ENCODE measurements around the gene CRACR2B. TPM values are rescaled to one million over a fixed set of nuclear protein-coding genes. Genes with fewer than 3 reads are reported as not detected.

The CRACR2B gene
- total and polyA plus RNA-seq, 2 of the 13 experiments (the other 11 are each of a cell fraction or from before 2014, with no cell fraction given), result 14.9 to 21.0 TPM

- in situ Hi-C loops (cut with HindIII; ENCODE audit: extremely low pct_ligation_motif_present, low pct_unique_long_range_greater_than_20kb), result no loop called here
- Histone ChIP-seq H3K79me2 (ENCODE audit: insufficient read depth, low read length) (no peaks in the 10 kb centered on the region), H2AFZ (ENCODE audit: low read length) (no peak overlapping the region), H3K4me3 (replicated peaks in 1 of 3; ENCODE audit: insufficient read depth in 1 of 3, low read depth in 2 of 3, low read length in 3 of 3) (no peak overlapping the region), H3K4me2 (ENCODE audit: low read depth, low read length) (no peak overlapping the region), H3K36me3 (replicated peaks in 1 of 2; ENCODE audit: control insufficient read depth in 1 of 2, insufficient read depth in 2 of 2, low read length in 2 of 2) (peaks cover 0 to 3% of the 10 kb centered on the region in 2 experiments; a peak in 2 of 5 replicates), H3K4me1 (ENCODE audit: insufficient read depth, low read length) (no peaks in the 10 kb centered on the region), H3K27ac (ENCODE audit: extremely low read length, insufficient read depth, low read length) (no peak overlapping the region), H3K9ac (ENCODE audit: insufficient read depth, low read depth, low read length) (no peak overlapping the region), H4K20me1 (ENCODE audit: insufficient read depth, low read length) (no peaks in the 10 kb centered on the region; the same call in 1 of the 2 replicates), H3K9me3 (ENCODE audit: low read length) (no peaks in the 10 kb centered on the region), H3K27me3 (ENCODE audit: control insufficient read depth in 1 of 2, insufficient read depth in 2 of 2, low read length in 2 of 2) (no peaks in the 10 kb centered on the region)
- POLR2A ChIA-PET, result interaction anchor here (1.3 kb wide), 1 partner anchor 18 kb away, joined by 3 read pairs; no protein-coding TSS in a partner anchor
- 93% methylated on average over 11 of the region's 12 CpGs for WGBS (ENCODE audit: low lambda C conversion rate)
- BruUV-seq (replicated peaks), result no TSS peak
- ATAC-seq (no peak), DNase-seq (ENCODE audit: low spot score) (no peak), FAIRE-seq (no peak)
- TF ChIP-seq ZNF496 (CRISPR knock-in tag; IDR thresholded peaks at IDR 0.05; ENCODE audit: insufficient replicate concordance) (no peak), ZC3H13 (CRISPR knock-in tag; IDR thresholded peaks at IDR 0.05) (peak; percentile 39; the same call in 1 of the 2 replicates)
- CTCF ChIA-PET (ENCODE audit: low intra/inter-chr PET ratio, low total read pairs), result no interaction called here
- intact Hi-C loops (cut with micrococcal nuclease; ENCODE audit: unreplicated experiment), result no loop called here
Observed at GRCh38 chr11:862696-863022, 34.9 kb downstream of the CRACR2B start.

DNA sequence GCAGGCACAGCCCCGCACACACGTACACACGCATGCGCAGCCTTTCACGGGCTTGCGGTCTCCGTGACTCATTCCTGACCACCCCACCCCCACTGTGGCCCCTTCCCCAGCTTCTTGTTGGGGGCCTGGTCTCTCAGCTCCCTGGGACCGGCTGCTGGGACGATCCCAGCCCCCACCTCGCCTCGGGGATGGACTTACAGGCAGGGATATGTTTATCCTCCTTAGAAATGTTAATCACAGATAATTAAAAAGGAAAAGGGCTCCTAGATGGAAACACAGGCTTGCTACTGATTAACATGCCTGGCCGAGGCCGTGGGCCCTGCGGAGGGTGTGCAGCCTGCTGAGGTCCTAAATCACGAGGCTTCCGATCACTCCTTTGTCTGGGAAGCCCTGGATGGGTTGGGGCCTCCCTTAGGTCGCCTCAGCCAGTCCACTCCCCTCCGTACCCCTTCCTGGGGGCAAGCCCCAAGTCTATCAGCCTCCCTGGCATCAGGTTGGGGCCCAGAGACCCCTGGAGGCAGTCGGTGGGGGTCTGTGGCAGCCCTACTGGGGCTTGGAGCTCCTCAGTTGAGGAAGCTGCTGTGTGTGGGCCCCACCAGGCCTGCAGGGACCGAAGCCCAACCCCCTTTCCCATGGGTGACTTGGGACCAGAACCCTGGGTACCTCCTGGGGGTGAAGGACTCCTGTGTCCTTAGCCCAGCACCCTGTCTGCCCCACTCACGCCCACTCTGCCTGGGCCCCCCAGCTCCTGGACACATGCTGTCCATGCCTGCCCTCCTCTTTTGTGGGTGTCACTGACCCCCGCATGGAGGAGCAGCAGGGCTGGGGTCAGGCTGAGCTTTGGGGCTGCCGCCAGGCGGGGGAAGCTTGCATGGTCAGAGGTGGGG, 35.5 kb downstream of the CRACR2B start:
- Histone ChIP-seq H3K9me3 (ENCODE audit: low read length) (no peaks in the 10 kb centered on the region), H3K27ac (ENCODE audit: extremely low read length, insufficient read depth, low read length) (no peak overlapping the region), H3K4me1 (ENCODE audit: insufficient read depth, low read length) (no peaks in the 10 kb centered on the region), H3K27me3 (ENCODE audit: control insufficient read depth in 1 of 2, insufficient read depth in 2 of 2, low read length in 2 of 2) (no peaks in the 10 kb centered on the region), H3K4me3 (replicated peaks in 1 of 3; ENCODE audit: insufficient read depth in 1 of 3, low read depth in 2 of 3, low read length in 3 of 3) (no peak overlapping the region), H3K9ac (ENCODE audit: insufficient read depth, low read depth, low read length) (no peak overlapping the region), H3K79me2 (ENCODE audit: insufficient read depth, low read length) (no peaks in the 10 kb centered on the region), H4K20me1 (ENCODE audit: insufficient read depth, low read length) (no peaks in the 10 kb centered on the region), H3K4me2 (ENCODE audit: low read depth, low read length) (no peak overlapping the region), H3K36me3 (replicated peaks in 1 of 2; ENCODE audit: control insufficient read depth in 1 of 2, insufficient read depth in 2 of 2, low read length in 2 of 2) (peaks cover 0 to 3% of the 10 kb centered on the region in 2 experiments; a peak in 2 of 5 replicates), H2AFZ (ENCODE audit: low read length) (no peak overlapping the region)
- ChIA-PET POLR2A (interaction anchor here (1.3 kb wide), 1 partner anchor 19 kb away, joined by 3 read pairs; no protein-coding TSS in a partner anchor), CTCF (ENCODE audit: low intra/inter-chr PET ratio, low total read pairs) (no interaction called here)
- intact Hi-C loops (cut with micrococcal nuclease; ENCODE audit: unreplicated experiment), result no loop called here
- BruUV-seq (replicated peaks), result no TSS peak
- in situ Hi-C loops (cut with HindIII; ENCODE audit: extremely low pct_ligation_motif_present, low pct_unique_long_range_greater_than_20kb), result no loop called here
- FAIRE-seq (no peak), DNase-seq (ENCODE audit: low spot score) (no peak), ATAC-seq (no peak)
- WGBS (ENCODE audit: low lambda C conversion rate), result 99% methylated on average over 12 of the region's 24 CpGs
- TF ChIP-seq FOXM1 (CRISPR knock-in tag; IDR thresholded peaks at IDR 0.05) (no peak), ZFP90 (CRISPR knock-in tag; IDR thresholded peaks at IDR 0.05; ENCODE audit: borderline replicate concordance) (no peak), ZFP41 (CRISPR knock-in tag; IDR thresholded peaks at IDR 0.05; ENCODE audit: borderline replicate concordance) (no peak), PHF8 (CRISPR knock-in tag; IDR thresholded peaks at IDR 0.05) (no peak), ZNF563 (CRISPR knock-in tag; IDR thresholded peaks at IDR 0.05) (0 out of 2 replicates have a peak, but pooled peaks have one; percentile 27), ZNF891 (CRISPR knock-in tag; IDR thresholded peaks at IDR 0.05) (0 out of 2 replicates have a peak, but pooled peaks have one; percentile 7), SNAI1 (CRISPR knock-in tag; IDR thresholded peaks at IDR 0.05; ENCODE audit: borderline replicate concordance) (no peak), RAD21 (CRISPR knock-in tag; IDR thresholded peaks at IDR 0.05) (no peak), ZNF674 (CRISPR knock-in tag; IDR thresholded peaks at IDR 0.05; ENCODE audit: low read depth) (no peak), POLR2G (IDR thresholded peaks at IDR 0.05; ENCODE audit: low read depth, low read length) (peak; percentile 26; the same call in 1 of the 2 replicates), ZNF598 (CRISPR knock-in tag; IDR thresholded peaks at IDR 0.05; ENCODE audit: borderline replicate concordance) (no peak), MTF1 (CRISPR knock-in tag; IDR thresholded peaks at IDR 0.05) (no peak), ZNF83 (CRISPR knock-in tag; IDR thresholded peaks at IDR 0.05; ENCODE audit: borderline replicate concordance) (no peak)
- TF ChIP-seq, protein P1, sequence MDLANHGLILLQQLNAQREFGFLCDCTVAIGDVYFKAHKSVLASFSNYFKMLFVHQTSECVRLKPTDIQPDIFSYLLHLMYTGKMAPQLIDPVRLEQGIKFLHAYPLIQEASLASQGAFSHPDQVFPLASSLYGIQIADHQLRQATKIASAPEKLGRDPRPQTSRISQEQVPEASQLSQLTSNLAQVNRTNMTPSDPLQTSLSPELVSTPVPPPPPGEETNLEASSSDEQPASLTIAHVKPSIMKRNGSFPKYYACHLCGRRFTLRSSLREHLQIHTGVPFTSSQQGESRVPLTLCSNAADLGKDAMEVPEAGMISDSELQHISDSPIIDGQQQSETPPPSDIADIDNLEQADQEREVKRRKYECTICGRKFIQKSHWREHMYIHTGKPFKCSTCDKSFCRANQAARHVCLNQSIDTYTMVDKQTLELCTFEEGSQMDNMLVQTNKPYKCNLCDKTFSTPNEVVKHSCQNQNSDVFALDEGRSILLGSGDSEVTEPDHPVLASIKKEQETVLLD (CRISPR knock-in tag; IDR thresholded peaks at IDR 0.05; ENCODE audit: low read depth), result no peak
- TF ChIP-seq, protein P2, sequence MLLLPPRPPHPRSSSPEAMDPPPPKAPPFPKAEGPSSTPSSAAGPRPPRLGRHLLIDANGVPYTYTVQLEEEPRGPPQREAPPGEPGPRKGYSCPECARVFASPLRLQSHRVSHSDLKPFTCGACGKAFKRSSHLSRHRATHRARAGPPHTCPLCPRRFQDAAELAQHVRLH (CRISPR knock-in tag; IDR thresholded peaks at IDR 0.05; ENCODE audit: borderline replicate concordance, low read depth), result no peak

Measured in HepG2 (cell line).